ENCODE results near the gene PRKCA.
"Not testable (repeated sequence)": the region's sequence is repeated elsewhere in the genome, so short reads cannot be mapped to it uniquely, and the experiment has no call there.

The PRKCA gene

GRCh38 chr17:66684261-66684660 is 381.8 kb downstream of the PRKCA start:
- DNase-seq (ENCODE audit: low spot score), result no peak

DNA sequence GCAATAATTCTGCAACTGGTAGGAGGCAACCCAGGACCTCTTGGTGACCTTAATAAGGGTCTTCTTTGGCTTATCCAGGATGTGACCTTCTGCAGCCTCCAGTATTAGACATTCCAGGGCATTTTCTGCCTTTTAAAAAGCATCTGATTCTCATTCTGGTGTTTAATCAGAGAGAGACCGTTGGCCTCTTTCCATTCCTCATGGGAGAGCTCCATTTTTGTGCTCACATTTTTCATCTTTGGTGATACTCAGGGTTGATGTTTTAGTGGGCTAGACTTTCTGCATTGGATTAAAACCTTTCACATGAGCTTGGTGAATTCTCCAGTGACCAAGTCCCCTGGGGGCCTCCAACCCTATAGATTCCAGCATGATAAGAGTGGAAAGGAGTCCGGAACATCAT is 382.3 kb downstream of the PRKCA start:
- DNase-seq (ENCODE audit: low spot score), result no peak

- DNase-seq (ENCODE audit: low spot score), result no peak
Measured at GRCh38 chr17:66686601-66687000, 384.2 kb downstream of the PRKCA start.

GRCh38 chr17:66687570-66688284 is 385.3 kb downstream of the PRKCA start:
- no peak for DNase-seq (ENCODE audit: low spot score)

DNA sequence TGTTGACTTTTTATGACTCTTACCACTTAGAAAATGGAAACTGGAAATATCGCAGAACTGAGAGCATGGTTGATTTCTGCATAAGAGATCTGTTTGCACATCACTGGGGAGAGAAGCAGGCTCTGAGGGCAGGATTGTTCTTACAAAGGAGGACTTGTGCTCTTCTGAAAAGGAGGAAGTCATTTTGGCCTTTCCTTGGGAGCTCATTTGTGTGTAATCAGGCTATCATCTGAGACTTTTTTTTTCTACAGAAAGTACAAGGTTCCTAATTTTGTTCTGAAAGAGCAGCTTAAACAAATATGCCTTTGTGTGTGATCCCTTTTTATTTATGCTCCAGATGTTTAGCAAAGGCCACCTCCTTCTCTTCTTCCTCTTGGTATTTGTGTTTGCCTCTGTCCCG is 386.8 kb downstream of the PRKCA start:
- no peak for DNase-seq (ENCODE audit: low spot score)

DNA sequence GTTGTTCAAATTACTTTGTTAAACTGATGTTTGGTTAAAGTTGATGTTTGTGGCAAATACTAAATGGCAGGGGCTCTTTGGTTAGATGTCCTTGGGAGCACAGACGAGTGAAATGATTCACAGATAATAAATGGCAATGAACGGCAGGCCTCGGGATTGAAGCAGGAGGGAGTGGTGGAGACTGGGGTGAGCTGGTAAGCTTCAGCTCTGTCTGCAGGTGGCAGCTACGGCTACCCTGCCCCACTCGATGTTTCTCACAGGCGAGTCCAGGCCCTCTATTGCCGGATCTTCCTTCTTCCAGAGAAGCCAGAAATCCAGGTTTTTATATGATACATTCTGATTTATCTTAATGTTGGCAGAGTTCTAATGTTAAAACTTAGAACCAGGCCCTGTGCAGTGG is 387.8 kb downstream of the PRKCA start:
- DNase-seq (ENCODE audit: low spot score), result no peak

- no peak for DNase-seq (ENCODE audit: low spot score)
Measured at GRCh38 chr17:66691644-66692420, 389.4 kb downstream of the PRKCA start.

DNA sequence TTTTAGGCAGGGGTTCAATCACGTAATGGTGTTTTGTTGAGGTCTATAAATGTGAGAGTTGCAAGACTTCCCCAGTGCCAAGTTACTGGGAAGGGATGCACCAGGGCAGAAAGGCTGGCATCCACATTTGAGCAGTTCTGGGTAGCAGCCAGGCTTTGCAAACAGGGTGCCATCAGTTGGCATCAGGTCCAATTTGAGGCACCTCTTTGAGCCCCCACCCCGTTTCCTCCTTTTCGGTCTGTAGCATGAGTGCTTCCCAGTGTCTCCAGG is 389.9 kb downstream of the PRKCA start:
- DNase-seq (ENCODE audit: low spot score), result no peak

DNA sequence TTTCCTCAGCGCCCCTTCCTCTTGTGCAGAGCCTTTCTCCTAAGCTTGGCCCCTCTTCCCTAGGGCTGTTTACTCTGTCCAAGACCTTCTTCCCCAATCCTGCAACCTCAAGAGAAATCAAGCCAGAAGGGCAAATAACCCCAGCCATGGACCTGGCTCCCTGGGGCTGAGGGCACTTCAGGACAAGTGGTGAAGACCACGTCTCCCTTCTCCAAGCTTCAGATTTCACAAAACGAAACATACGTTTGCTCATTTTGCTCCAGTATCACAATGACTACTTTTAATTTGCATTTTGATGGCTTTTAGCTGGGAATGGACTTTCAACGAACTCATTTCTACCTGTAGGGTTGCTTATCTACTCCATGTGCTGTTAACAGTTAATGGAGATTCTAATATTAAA is 392.7 kb downstream of the PRKCA start:
- no peak for DNase-seq (ENCODE audit: low spot score)

DNA sequence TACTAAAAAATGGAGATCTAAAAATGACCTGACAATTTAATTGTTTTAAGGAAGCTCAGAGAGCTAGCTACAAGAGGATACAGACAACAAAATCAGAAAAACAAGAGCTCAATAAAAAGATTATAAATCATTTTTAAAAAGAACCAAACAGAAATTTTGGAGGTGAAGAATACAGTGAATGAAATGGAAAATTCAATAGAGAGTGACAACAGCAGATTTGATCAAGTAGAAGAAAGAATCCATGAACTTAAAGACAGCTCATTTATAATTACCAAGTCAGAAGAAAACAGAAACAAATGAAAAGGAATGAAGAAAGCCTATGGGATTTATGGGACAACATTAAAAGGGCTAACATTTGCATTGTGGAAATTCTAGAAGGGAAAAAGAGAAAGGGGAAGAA is 395.9 kb downstream of the PRKCA start:
- no peak for DNase-seq (ENCODE audit: low spot score)

DNA sequence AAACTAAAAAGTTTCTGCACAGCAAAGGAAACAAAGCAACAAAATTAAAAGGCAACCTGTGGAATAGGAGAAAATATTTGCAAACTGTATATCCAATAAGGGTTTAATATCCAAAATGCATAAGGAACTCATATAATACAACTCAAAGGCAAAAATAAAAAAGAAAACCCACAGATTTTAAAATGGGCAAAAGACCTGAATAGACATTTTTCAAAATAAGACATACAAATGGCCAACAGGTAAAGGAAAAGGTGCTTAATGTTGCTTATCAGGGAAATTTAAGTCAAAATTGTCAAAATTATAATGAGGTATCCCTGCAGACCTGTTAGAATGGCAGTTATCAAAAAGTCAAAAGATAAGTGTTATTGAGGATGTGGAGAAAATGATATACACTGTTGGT is 399.0 kb downstream of the PRKCA start:
- DNase-seq (ENCODE audit: low spot score), result no peak

DNA sequence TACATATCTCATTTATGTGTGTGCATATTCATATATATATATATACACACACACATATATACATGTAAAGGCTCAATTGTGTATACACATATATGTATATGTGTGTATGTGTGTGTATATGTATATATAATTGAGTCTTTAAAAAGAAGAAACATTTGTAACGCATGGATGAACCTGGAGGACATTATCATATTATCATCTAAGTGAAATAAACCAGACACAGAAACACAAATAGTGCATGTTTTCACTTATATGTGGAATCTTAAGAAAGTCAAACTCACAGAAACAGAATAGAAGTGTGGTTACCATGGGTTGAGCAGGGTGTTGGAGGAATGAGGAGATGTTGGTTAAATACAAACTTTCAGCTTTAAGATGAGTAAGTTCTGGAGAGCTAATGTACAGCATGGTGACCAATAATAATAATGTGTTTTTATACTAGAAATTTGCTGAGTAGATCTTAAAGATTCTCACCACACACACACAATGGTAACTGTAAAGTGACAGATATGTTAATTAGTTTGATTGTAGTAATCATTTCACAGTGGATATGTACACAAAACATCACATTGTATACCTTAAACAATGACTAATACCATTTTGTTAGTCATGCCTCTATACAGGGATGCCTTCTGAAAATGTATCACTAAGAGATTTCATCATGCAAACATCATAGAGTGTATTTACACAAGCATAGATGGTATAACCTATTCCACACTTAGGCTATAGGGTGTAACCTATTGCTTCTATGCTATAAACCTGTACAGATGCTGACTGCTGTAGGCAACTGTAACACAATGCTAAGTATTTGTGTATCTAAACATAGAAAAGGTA is 399.9 kb downstream of the PRKCA start:
- DNase-seq (ENCODE audit: low spot score), result no peak

DNA sequence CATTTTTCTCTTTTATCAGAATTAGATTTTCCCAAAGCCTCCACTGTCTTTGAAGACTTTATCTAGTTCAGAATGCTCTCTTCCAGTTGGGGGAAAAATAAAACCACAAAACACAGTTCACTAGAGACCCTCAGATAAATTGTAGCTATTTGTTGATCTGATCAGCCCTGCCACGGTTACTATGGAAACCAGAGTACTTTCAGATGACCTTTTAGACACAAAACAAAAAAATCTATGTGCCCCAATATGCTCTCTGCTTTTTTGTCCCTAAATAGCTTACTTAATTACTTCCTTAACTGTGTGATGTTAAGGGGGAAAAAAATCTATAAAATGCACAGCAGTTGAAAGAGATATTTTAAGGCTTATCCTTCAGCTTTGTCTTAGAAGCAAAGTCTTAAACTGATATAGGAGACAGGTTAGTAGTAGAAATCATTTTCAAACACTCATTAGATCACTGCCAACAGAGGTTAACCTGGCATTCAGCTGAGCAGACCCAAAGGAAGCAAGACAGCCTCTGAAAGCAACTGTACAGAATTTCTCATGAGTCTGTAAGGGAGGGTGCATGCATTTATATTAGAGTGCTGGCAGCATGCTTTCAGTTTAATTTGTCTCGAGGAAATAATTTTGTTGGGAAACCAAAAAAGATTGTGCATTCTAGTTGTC is 402.6 kb downstream of the PRKCA start:
- no peak for DNase-seq (ENCODE audit: low spot score)

- DNase-seq (ENCODE audit: low spot score), result no peak
Measured at GRCh38 chr17:66706851-66707450, 404.5 kb downstream of the PRKCA start.

GRCh38 chr17:66711401-66711800 is 409.0 kb downstream of the PRKCA start:
- no peak for DNase-seq (ENCODE audit: low spot score)

- DNase-seq (ENCODE audit: low spot score), result no peak
Measured at GRCh38 chr17:66711881-66712321, 409.5 kb downstream of the PRKCA start.

- no peak for DNase-seq (ENCODE audit: low spot score)
Measured at GRCh38 chr17:66712453-66712852, 410.0 kb downstream of the PRKCA start.

DNA sequence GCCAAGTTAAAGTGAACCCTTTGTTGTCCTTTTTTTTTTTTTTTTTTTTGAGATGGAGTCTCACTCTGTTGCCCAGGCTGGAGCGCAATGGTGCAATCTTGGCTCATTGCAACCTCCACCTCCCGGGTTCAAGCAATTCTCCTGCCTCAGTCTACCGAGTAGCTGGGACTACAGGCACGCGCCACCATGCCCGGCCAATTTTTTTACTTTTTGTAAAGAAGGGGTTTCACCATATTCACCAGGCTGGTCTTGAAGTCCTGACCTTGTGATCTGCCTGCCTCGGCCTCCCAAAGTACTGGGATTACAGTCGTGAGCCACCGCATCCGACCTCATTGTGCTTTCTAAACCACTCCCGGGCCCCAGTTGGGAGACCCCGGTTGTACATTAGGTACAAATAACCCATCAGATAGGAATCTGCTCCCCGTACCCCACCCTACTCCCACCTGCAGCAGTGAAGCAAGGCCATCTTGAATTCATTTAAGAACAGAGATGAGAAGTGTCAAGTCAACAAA is 410.7 kb downstream of the PRKCA start:
- not testable (repeated sequence) for DNase-seq (ENCODE audit: low spot score)

DNA sequence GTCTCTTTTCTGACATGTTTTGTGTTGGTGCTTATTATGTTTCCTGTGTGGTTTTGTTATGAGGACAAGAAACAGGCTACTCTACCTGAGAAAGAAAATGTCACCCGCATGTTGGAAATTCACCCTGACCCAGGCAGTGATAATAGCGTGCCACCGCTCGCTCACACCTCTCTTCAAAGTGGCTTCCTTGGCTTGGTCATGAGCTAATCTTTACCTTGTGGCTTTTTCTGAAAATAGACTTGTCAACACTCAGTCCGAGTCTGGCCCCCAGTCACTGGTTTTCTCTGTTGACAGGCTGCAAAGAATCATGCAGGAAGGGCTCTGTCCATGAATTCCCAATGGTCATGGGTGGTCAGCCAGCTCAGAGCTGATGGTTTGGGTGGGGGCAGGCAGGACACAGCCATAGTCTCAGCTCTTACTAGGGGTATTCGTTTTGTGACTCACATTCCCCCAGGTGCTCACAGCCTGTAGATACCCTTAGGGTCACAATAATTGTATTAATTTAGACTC is 411.2 kb downstream of the PRKCA start:
- DNase-seq (ENCODE audit: low spot score), result peak; percentile 19

DNA sequence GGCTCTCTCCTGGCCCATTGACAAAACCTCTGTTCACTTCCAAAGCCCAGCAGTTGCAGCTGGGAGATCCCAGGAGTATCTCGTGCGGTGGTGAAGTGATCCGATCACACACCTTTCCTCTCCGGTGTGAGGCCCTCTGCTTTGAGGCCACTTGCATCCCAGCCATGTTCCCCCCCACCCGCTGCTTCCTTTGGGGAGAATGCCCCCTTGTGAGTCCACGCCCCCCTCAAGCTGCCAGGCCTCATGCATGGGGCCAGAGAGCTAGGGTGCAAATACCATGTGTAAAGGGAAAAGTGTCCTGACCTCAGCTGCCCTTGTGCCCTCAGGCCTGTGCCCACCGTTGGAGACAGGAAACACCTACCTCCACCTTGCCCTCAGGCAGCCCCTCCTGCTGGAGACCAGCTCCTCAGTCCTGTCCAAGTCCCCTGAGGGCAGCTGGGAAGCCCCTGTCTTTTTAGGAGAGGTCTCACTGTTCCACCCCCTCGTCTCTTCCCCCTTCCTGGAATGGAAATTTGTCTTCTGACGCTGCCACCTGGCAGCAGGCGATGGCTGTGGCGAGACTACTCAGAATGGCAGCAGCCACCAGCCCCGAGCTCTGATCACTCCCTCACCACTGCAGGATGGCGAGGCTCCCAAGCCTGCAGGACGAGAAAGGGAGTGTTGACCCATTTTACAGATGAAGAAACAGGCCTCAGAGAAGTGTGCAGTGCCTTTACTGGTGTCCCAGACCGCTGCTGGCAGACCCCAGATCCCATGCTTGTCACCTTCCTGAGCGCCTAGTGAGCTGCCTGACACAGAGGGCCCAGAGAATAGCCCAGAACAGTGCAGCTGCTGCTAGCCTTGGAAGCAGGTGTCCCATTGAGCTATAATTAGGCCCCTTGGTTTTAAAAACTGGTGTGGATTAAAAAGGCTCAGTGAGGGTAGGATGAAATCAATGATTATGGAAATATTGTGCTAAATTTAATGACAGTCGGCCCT is 411.9 kb downstream of the PRKCA start:
- DNase-seq (ENCODE audit: low spot score), result no peak
